Transverse colon (tissue), 4 donors: Measurements from ENCODE around the gene OR13C8. TPM values are rescaled to one million over a fixed set of nuclear protein-coding genes. Genes with fewer than 3 reads are reported as not detected.

Source experiments
- DNase-seq: peaks from one replicate; pipeline ENCODE4 v3.0.0-alpha.2; 2019
- H3K27ac ChIP-seq, 4 donors: fragments of 200-600 bp; sonication (generic); 2 replicates each; pipeline ENCODE4 v1.5.1; 2016 to 2018; ENCODE audit warnings: inconsistent platforms in 4 of 4
- H3K27me3 ChIP-seq: fragments of 200-600 bp; sonication (generic); 2 replicates; pipeline ENCODE4 v1.5.1; 2017; ENCODE audit warnings: inconsistent platforms
- H3K36me3 ChIP-seq, 4 donors: fragments of 200-600 bp; sonication (generic); 2 replicates each; pipeline ENCODE4 v1.5.1; 2017 to 2019; ENCODE audit warnings: inconsistent platforms in 4 of 4
- H3K4me1 ChIP-seq, 4 donors: fragments of 200-600 bp; sonication (generic); 2 replicates each; pipeline ENCODE4 v1.5.1; 2017 to 2020; ENCODE audit warnings: inconsistent platforms in 4 of 4
- H3K4me3 ChIP-seq, 4 donors: fragments of 200-600 bp; sonication (generic); 1 replicate in 1 of 4; 2 replicates in 3 of 4; pipeline versions ENCODE4 v1.5.1 to v1.6.1; 2017 to 2019; ENCODE audit warnings: inconsistent platforms in 4 of 4
- H3K9me3 ChIP-seq, 2 donors: fragments of 200-600 bp; sonication (generic); 2 replicates each; pipeline ENCODE4 v1.5.1; 2017 to 2019; ENCODE audit warnings: inconsistent platforms in 2 of 2
- CTCF ChIP-seq, 5 experiments: fragments of 200-600 bp in 3 of 5; fragments of 450-650 bp in 2 of 5; sonication (generic) in 3 of 5; IDR thresholded peaks; 1 replicate in 2 of 5; 2 replicates in 3 of 5; pipeline ENCODE4 v1.5.1; 2016 to 2017; ENCODE audit warnings: antibody characterized with exemption in 5 of 5, inconsistent platforms in 3 of 5, mild to moderate bottlenecking in 2 of 5, moderate library complexity in 1 of 5
- EP300 ChIP-seq: sonication (generic); formaldehyde crosslinking; IDR thresholded peaks from one replicate; pipeline ENCODE4 v1.6.1; 2017; ENCODE audit warnings: antibody characterized with exemption, low read depth
- POLR2A ChIP-seq: fragments of 450-650 bp; IDR thresholded peaks from one replicate; pipeline ENCODE4 v1.6.1; 2016; ENCODE audit warnings: antibody characterized with exemption, mild to moderate bottlenecking, moderate library complexity
- POLR2AphosphoS5 ChIP-seq, 3 donors: sonication (generic); formaldehyde crosslinking; IDR thresholded peaks; one replicate each; pipeline ENCODE4 v1.6.1; 2016; ENCODE audit warnings: antibody characterized with exemption in 3 of 3
- WGBS, 2 donors: methylation state at CpG; one replicate each; pipeline ENCODE4 v1.1.5; 2018; ENCODE audit warnings: low coverage in 1 of 2; 5-methylcytosine and 5-hydroxymethylcytosine counted together
- in situ Hi-C, 4 donors: fragments of 200-750 bp; cut with MboI; loops; one replicate each; pipeline versions ENCODE4 v1.15.0 to v1.15.1; 2017; ENCODE audit warnings: low sequenced_read_pairs in 3 of 4, low pct_ligation_motif_present in 1 of 4, low pct_unique_long_range_greater_than_20kb in 1 of 4
- intact Hi-C: fragments of 100-400 bp; cut with DNase I; formaldehyde crosslinking; loops from one replicate; pipeline ENCODE4 v1.15.1; 2023; ENCODE audit warnings: low total_unique reads
- total RNA-seq, 4 donors: library from RNA; depleted of rRNA; stranded (reverse); fragments of >200 nt; gene quantifications; one replicate each; pipeline ENCODE4 v1.1.0, GENCODE V29; 2016

Gene OR13C8
- total RNA-seq, 4 donors from 2014 or later = not detected

GRCh38 chr9:104618104-104618503 is 49.1 kb downstream of the OR13C8 start, which contains the start of gene OR13C9:
Gene OR13C9 (minus strand): TSS chr9:104618204. CDS start chr9:104618204, 0 bp downstream.
- H3K27me3 ChIP-seq = no peaks in the 10 kb centered on the region
- intact Hi-C loops = no loop called here
- no peaks in the 10 kb centered on the region for H3K36me3 ChIP-seq
- no peaks in the 10 kb centered on the region for H3K4me1 ChIP-seq
- H3K4me3 ChIP-seq = no peak within 1 kb of the TSS
- no peak for TF ChIP-seq POLR2AphosphoS5 (IDR thresholded peaks at IDR 0.05)
- no peak for TF ChIP-seq EP300
- no peak for TF ChIP-seq POLR2A
- TF ChIP-seq CTCF (IDR thresholded peaks at IDR 0.05) = no peak
- WGBS, 2 donors = 71 to 82% methylated on average over 2 of the region's 2 CpGs
- H3K9me3 ChIP-seq = peaks cover 0 to 3% of the 10 kb centered on the region in 2 donors
- H3K27ac ChIP-seq = no peak within 1 kb of the TSS
- DNase-seq = no peak
- in situ Hi-C loops = no loop called here

Other genes with a start within 250 kb of the OR13C8 start
- gene OR13F1, start 64.9 kb upstream of the OR13C8 start, total RNA-seq = not detected
- not detected for gene OR13C4, start 42.0 kb upstream of the OR13C8 start, total RNA-seq
- not detected for gene OR13C3, start 32.3 kb upstream of the OR13C8 start, total RNA-seq
- not detected for gene OR13C5, start 30.2 kb downstream of the OR13C8 start, total RNA-seq
- gene OR13C2, start 36.5 kb downstream of the OR13C8 start, total RNA-seq = not detected
- gene OR13C9, start 49.0 kb downstream of the OR13C8 start, total RNA-seq = not detected
- gene OR13D1, start 125.3 kb downstream of the OR13C8 start, total RNA-seq = not detected
- 10 to 100 TPM in 2 of 4 donors, 1 to 10 TPM in 2; 2.6 to 56.3 (median 22.5) TPM for gene NIPSNAP3A, start 178.5 kb downstream of the OR13C8 start, total RNA-seq
- gene NIPSNAP3B, start 195.0 kb downstream of the OR13C8 start, total RNA-seq = 1 to 10 TPM in 1 of 4 donors, under 1 TPM in 1, not detected in 2; 0.68 to 1.3 TPM